K562 (cell line): ENCODE data around the gene CSTF1. TPM values are rescaled to one million over a fixed set of nuclear protein-coding genes. Genes with fewer than 3 reads are reported as not detected.
A peak's percentile ranks its signal among the peaks of the same experiment; 100 is the strongest.

Source experiments
- CHD4 ChIP-seq: fragments of 200-600 bp; sonication (generic); IDR thresholded peaks from 3 replicates; pipeline ENCODE4 v1.6.1; 2012; ENCODE audit warnings: low read depth, mild to moderate bottlenecking, mixed read lengths, low read length, inconsistent platforms; ENCODE audit not compliant: insufficient read depth, insufficient replicate concordance, poor library complexity, severe bottlenecking
- FOSL1 ChIP-seq: fragments of 200-800 bp; sonication (Bioruptor generic); conservative IDR thresholded peaks from 2 replicates; pipeline ENCODE4 v1.6.1; 2016; ENCODE audit warnings: missing genetic modification characterization, missing compliant biosample characterization
- HDAC2 ChIP-seq: fragments of 450-650 bp; IDR thresholded peaks from 2 replicates; pipeline ENCODE4 v1.6.1; 2016; ENCODE audit warnings: mild to moderate bottlenecking
- HEY1 ChIP-seq: fragments of 250-450 bp; sonication (Bioruptor Pico); IDR thresholded peaks from 2 replicates; pipeline ENCODE4 v1.5.0; 2020; ENCODE audit warnings: mild to moderate bottlenecking, moderate library complexity, borderline replicate concordance
- HSF4 ChIP-seq: fragments of 250-450 bp; sonication (Bioruptor Pico); IDR thresholded peaks from 2 replicates; pipeline ENCODE4 v2.1.2; 2022; ENCODE audit warnings: mild to moderate bottlenecking, moderate library complexity, borderline replicate concordance
- KDM1A ChIP-seq, 2 experiments: fragments of 450-650 bp; IDR thresholded peaks; 2 replicates each; pipeline ENCODE4 v1.6.1; 2016; ENCODE audit warnings: mild to moderate bottlenecking in 2 of 2
- PML ChIP-seq: IDR thresholded peaks from 2 replicates; pipeline ENCODE4 v1.6.1; 2012; ENCODE audit warnings: low read length, inconsistent platforms
- RBM25 ChIP-seq: fragments of 200-400 bp; formaldehyde crosslinking; IDR thresholded peaks from 2 replicates; pipeline ENCODE4 v1.6.1; 2018; ENCODE audit warnings: low read length, low read depth, moderate library complexity; ENCODE audit not compliant: severe bottlenecking
- SRSF9 ChIP-seq: fragments of 200-400 bp; formaldehyde crosslinking; IDR thresholded peaks from 2 replicates; pipeline ENCODE4 v1.6.1; 2017; ENCODE audit warnings: low read depth, low read length, borderline replicate concordance
- THAP7 ChIP-seq: fragments of 250-450 bp; sonication (Bioruptor Pico); IDR thresholded peaks from 2 replicates; pipeline ENCODE4 v1.5.0; 2021
- ZBTB33 ChIP-seq: sonication (generic); formaldehyde crosslinking; IDR thresholded peaks from 2 replicates; pipeline ENCODE4 v1.8.1; 2023; ENCODE audit warnings: mild to moderate bottlenecking, missing genetic modification reagents
- ZBTB40 ChIP-seq, 2 experiments: fragments of 450-650 bp in 1 of 2; sonication (generic) in 1 of 2; formaldehyde crosslinking in 1 of 2; IDR thresholded peaks; 2 replicates each; pipeline versions ENCODE4 v1.7.1 to v1.9.0; 2016 to 2022; ENCODE audit warnings: inconsistent platforms in 1 of 2, mild to moderate bottlenecking in 1 of 2, missing genetic modification reagents in 1 of 2
- ZFP30 ChIP-seq: fragments of 250-450 bp; sonication (Bioruptor Pico); IDR thresholded peaks from 2 replicates; pipeline ENCODE4 v1.8.0; 2022; ENCODE audit warnings: moderate library complexity, mild to moderate bottlenecking, inconsistent platforms, borderline replicate concordance
- polyA plus RNA-seq, 8 experiments: library from polyadenylated mRNA; depleted of rRNA in 4 of 8; stranded (reverse) in 5 of 8; unstranded in 3 of 8; fragments of >200 nt; fragmentation: Nextera tagmentation in 2 of 8; fragmentation: Illumina TruSeq in 1 of 8; extraction: Ambion mirVana in 2 of 8; extraction: Trizol in 1 of 8; gene quantifications; 2 replicates each; pipeline versions ENCODE4 v1.2.1 to v1.2.3, GENCODE V29; 2011 to 2014; ENCODE audit warnings: inconsistent platforms in 1 of 8, missing spikeins in 1 of 8
- total RNA-seq, 7 experiments: library from RNA; depleted of rRNA in 6 of 7; stranded (reverse); fragments of >200 nt in 6 of 7; fragmentation: Illumina TruSeq in 2 of 7; extraction: Trizol in 2 of 7; gene quantifications; 2 replicates each; pipeline versions ENCODE4 v1.2.1 to v1.2.3, GENCODE V29; 2011 to 2021; ENCODE audit warnings: low replicate concordance in 1 of 7

Gene CSTF1
- total and polyA plus RNA-seq, 9 of the 15 experiments (the other 6 are each of a cell fraction or from before 2014, with no cell fraction given), result 30.8 to 110 (median 53.4) TPM

- TF ChIP-seq ZBTB40 (IDR thresholded peaks at IDR 0.05) (no peak), ZBTB40 (CRISPR knock-in tag; IDR thresholded peaks at IDR 0.05) (no peak), HSF4 (CRISPR knock-in tag) (no peak), HDAC2 (0 out of 2 replicates have a peak, but pooled peaks have one; percentile 15), KDM1A (IDR thresholded peaks at IDR 0.05) (peak; percentile 44 to 63; a peak in 3 of 4 replicates), ZBTB33 (no peak), FOSL1 (tag) (no peak), ZFP30 (CRISPR knock-in tag) (no peak), CHD4 (peak; percentile 74), HEY1 (CRISPR knock-in tag) (no peak), THAP7 (CRISPR knock-in tag) (no peak), RBM25 (peak; percentile 97), SRSF9 (no peak), PML (no peak)
Measured at GRCh38 chr20:56430957-56431356, 38.5 kb downstream of the CSTF1 start (continued).
